Sciatic nerve (tissue), 2 donors: Measurements from ENCODE around the gene CD248. TPM values are rescaled to one million over a fixed set of nuclear protein-coding genes. Genes with fewer than 3 reads are reported as not detected.
"Not testable (repeated sequence)": the region's sequence is repeated elsewhere in the genome, so short reads cannot be mapped to it uniquely, and the experiment has no call there.

ENCODE experiments used
- ATAC-seq: fragments of 200-7000 bp; cut with Tn5 transposase; one replicate; pipeline ENCODE4 v1.9.1; 2020; ENCODE audit warnings: mild to moderate bottlenecking, moderate library complexity
- DNase-seq: peaks from one replicate; pipeline ENCODE4 v3.0.0-alpha.2; 2020; ENCODE audit warnings: low spot score
- intact Hi-C: fragments of 100-400 bp; cut with DNase I; formaldehyde crosslinking; loops from one replicate; pipeline ENCODE4 v1.14.2; 2022
- total RNA-seq: library from RNA; stranded (reverse); fragmentation: NEBNext Ultra II Directional; extraction: Animal tissue kit (Norgen Biotek cat#: 25700); gene quantifications from one replicate; pipeline ENCODE4 v1.2.1, GENCODE V29; 2021
- donor health status: DM: no; HTN: no; CAD: no.
- donor health status: DM: no; HTN: no; CAD: no.

CD248 gene
- total RNA-seq, 1 donor from 2014 or later = 35.1 TPM

DNA sequence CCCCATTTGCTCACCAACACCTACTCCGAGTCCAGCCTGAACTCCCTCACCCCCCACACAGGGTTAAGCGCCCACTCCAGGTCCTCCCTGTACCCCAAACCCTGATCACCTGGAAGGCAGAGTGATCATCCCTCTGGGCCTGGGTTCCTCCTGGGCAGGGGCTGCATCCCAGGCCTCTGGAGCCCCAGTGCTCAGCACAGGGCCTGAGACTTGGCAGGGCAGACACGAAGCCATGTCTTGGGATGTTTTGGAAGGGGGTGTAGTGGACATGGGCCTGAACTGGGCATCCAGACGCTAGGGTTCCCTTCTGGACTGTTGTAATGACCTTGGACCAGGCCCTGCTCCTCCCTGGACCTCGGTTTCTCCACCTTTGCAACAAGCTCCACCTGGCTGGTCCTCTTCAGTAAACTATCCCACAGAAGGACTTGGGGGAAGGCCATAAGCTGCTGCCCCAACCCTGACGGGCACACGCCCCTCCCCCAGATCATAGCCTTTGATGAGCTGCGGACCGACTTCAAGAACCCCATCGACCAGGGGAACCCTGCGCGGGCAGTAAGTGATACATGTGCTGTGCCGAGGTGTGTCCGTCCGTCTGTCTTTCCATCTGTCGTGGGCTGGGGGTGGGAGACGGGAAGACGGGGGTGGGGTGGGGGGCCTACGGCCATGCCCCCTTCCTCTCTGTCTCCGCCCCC lies 34.9 kb downstream of the CD248 start:
- ATAC-seq = no peak
- intact Hi-C loops = no loop called here
- no peak for DNase-seq

DNA sequence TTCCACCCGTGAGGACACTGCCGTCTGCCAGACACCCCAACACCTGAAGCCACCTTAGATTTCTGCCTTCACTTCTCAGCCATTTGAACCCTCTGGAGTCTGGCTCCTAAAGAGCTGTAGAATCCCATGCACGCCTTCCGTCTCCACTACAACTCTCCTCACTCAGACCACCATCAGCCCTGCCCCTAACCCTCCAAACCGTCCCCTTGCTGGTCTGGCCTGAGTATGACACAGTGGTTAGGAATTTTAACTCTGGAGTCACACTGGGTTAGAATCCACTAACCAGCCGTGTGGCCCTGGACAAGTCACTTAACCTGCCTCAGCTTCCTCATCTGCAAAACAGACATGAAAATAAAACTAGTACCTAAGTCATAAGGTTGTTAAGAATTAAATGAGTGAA lies 35.8 kb downstream of the CD248 start:
- intact Hi-C loops = no loop called here
- DNase-seq = no peak
- ATAC-seq = no peak

DNA sequence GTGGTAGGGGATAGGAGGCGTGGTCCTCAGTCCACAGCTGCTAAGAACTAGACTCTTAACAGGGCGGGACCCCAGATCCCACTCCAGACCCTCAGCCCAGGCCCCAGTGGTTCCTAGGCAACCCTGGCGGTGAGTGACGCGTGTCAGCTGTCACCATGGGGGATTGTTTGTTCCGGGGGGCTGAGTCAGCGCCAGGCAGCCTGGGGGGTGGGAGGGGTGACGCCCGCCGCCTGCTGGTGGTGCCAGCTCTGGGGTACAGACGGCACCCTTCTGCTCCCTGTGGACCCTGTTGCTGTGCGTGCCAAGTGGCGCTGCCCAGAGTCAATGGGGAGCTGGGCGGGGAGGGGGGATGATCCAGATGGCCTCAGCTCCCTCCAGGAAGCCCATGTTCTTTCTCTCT lies 36.4 kb downstream of the CD248 start:
- no peak for ATAC-seq
- DNase-seq = no peak
- intact Hi-C loops = no loop called here

DNA sequence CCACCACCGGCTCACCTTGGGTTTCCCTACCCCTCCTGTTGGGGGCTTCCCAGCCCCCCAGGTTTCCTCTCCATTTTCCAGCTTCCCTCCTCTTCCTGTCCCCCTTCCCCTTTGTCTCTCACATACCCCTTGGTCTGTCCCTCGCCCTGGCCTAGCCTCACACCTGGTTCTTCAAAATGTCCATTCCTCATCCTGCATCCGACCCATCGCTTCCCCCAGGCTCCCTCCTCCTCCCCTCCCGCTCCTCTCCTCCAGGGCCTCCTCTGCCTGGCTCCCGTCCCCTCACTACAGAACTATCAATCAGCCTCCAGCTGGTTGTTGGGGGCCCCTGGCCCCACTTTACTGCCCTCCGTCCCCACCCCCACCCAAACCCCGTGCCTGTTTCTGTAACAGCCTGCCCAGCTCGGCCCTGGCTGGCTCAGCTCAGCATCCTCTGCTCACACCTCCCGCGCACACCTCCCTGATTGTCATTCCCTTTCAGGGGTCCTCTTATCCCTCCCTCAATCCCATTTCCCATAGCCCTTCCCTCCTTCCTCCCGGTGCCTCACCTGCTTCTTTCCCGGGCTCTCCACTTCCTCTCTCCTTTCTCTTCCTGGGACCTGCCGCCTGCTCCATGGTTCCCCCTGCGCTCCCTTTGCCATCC lies 37.6 kb downstream of the CD248 start:
- intact Hi-C loops = no loop called here
- no peak for ATAC-seq
- no peak for DNase-seq

DNA sequence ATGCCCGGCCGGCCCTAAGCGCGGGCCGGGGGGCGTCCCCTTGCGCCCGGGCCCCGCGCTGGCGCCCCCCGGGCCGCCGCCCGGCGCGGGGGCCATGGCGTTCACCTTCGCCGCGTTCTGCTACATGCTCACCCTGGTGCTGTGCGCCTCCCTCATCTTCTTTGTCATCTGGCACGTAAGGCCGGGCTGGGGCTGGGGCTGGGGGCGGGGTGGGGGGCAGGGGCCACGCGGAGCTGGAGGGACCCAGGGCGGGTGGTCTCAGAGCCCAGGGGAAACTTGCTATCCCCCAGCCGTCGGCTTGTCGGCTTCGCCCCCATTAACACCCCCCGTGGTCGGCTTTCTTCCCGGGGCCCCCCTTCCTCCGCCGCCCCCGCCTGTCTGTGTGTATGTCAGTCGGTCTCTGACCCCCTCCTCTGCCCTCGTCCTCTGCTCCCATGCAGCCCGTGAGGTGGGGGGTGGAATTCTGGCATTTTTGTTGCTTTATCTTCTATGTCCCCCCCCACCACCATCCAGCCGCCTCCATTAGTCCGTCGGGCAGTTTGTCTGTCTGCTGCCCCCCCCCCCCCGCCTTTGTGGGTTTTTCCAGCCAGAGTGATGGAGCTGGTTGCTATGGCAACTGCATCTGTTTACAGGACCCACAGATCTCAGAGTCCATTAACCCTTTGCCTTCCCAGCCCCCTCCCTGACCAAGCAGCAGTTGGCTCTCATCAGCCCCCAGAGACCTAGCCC lies 38.3 kb downstream of the CD248 start:
- DNase-seq = no peak
- ATAC-seq = no peak
- intact Hi-C loops = no loop called here

DNA sequence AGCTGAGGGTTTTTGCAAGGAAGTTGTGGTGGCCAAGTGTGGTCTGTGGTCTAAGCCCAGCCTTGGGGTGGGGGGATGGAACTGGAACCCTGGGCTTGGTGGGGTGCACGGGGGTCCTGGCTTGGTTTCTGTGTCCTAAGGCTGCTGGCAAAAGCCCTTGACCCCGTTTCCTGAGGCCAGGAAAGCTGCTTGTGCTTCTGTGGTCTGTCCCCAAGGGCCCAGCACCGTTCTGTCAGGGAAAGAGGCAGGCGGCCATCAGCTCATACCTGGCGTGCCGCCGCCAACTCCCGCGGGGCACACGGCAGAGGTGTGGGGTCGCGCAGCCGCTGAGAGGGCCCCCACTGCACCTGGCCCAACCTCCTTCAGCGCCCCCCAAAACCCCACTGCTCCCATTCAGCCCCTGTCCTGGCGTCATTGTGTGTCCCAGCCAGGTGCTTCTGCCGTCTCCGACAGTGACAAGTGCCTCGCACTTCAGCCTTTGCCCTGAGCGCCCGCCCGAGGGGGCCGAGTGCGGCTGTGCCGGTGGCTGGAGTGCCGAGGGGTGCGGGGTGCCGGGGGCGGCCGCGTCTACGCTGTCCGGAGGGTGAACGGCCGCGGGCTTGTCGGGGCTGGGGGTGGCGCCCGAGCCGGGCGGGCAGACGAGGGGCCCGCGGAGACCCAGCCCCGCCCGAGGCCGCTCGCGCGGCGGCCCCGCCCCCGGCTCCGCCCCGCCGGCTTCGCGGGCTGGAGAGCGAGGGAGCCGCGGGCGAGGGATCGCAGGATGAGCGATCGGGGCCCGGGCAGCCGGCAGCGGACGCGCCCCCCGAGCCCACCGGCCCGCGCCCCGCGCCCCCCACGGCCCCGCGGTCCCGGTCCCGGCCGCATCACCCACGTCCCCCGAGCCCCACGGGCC lies 39.1 kb downstream of the CD248 start, which contains the start of gene CNIH2:
Gene CNIH2 (plus strand): TSS at position 705 of the 892 bp plus-strand sequence. CDS start 282 bp downstream, outside the sequence.
- no peak for DNase-seq
- ATAC-seq = no peak
- intact Hi-C loops = no loop called here

DNA sequence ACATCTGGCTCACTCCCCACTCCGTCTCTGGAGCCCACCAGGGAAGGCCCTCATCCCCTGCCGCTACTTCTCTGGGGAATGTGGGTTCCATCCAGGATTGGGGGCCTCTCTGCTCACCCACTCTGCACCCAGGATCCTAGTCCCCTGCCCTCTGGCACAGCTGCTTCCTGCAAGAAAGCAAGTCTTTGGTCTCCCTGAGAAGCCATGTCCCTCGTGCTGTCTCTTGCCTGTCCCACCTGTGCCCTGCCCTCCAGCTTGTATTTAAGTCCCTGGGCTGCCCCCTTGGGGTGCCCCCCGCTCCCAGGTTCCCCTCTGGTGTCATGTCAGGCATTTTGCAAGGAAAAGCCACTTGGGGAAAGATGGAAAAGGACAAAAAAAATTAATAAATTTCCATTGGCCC lies 39.8 kb downstream of the CD248 start:
- intact Hi-C loops, DNase-seq, ATAC-seq: not testable (repeated sequence)

DNA sequence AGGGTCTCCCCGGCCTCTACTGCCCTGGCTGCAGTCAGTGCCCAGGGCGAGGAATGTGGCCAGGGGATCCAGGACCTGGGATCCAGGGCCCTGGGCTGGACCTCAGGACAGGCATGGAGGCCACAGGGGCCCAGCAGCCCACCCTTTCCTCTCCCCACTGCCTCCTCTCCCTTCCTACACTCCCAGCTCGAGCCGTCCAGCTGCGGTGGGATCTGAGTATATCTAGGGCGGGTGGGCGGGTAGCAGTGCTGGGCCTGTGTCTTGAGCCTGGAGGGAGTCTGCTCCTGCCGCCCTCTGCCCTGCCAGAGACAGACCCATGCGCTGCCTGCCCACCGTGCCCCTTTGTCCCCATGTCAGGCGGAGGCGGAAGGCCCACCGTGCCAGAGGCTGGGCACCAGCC lies 40.2 kb downstream of the CD248 start:
- intact Hi-C loops, DNase-seq, ATAC-seq: not testable (repeated sequence)

DNA sequence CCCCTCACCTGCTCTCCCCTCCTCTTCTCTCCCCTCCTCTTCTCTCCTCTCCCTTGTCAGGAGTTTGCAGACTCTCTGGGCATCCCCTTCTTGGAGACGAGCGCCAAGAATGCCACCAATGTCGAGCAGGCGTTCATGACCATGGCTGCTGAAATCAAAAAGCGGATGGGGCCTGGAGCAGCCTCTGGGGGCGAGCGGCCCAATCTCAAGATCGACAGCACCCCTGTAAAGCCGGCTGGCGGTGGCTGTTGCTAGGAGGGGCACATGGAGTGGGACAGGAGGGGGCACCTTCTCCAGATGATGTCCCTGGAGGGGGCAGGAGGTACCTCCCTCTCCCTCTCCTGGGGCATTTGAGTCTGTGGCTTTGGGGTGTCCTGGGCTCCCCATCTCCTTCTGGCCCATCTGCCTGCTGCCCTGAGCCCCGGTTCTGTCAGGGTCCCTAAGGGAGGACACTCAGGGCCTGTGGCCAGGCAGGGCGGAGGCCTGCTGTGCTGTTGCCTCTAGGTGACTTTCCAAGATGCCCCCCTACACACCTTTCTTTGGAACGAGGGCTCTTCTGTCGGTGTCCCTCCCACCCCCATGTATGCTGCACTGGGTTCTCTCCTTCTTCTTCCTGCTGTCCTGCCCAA lies 40.7 kb downstream of the CD248 start:
- ATAC-seq (no peak), DNase-seq (no peak)
- intact Hi-C loops = no loop called here

DNA sequence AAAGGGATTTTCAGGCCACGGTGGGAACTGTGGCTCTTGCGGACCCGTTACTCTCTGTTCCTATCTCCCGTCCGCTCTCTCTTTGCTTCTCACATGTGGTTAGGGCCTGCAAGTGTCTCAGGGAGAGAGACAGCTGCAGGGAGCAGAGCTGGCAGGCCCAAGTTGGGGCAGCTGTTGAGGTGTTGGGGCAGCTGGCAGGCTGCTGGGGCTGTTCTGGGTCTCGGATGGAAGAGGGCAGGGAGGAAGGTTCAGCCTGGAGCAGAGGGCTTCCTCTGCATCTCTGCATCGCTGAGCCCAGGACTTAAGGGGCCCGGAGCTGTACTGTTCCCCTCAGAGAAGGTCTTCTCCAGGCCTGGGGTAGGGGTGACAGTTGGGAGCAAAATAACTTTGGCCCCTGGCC lies 41.4 kb downstream of the CD248 start:
- intact Hi-C loops = no loop called here
- DNase-seq (no peak), ATAC-seq (no peak)

DNA sequence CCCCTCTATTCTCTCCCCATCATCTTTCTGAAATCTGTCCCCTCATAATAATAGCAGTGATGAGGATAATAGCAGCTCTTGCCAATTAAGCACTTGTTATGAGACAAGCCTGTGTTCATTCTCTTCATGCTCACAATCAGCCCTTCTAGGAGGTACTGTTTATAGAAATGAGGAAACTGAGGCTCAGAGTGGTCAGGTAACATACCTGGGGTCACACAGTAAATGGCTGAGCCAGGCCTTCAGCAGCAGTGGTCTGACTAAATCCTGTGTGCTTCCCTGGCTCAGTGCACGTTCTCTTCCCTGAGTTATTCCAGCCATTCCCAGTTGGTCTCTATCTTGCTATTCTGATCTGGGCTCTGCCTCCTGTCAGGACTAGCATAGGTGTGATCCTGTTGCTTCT lies 42.6 kb downstream of the CD248 start:
- intact Hi-C loops = no loop called here
- DNase-seq (no peak), ATAC-seq (no peak)

DNA sequence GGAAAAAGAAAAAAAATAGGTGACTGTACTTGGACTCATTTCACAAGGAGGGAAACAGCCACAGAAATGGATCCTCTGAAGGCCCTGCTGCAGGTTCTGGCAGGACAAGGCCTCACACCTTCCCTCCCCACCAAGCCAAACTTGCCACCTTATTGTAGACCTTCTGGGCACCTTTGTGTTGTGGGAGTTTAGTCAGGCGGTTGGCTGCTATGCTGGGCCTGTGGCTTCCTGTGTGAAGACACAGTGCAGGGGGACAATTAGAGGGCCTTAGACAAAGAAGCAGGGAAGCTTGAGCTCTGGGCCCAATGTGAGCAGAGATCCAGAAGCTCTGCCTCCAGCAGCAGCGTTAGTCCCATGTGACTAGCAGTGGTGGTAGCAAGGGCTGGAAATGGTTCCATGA lies 44.2 kb downstream of the CD248 start:
- ATAC-seq (no peak), DNase-seq (no peak)
- intact Hi-C loops = no loop called here

DNA sequence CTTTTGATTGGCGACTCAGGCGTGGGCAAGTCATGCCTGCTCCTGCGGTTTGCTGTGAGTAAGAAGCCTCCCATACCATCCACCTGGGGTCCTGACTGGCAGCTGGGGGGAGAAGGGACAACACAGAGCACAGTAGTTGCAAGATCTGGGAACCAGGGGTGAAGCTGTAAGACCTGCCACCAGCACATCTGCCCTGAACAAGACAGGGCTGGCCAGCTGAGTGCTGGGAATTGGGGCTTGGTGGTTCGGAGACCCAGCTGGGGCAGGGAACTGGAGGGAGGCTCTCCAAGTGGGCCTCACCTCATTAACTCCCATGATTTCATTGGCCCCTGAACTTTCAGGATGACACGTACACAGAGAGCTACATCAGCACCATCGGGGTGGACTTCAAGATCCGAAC lies 45.0 kb downstream of the CD248 start:
- DNase-seq (no peak), ATAC-seq (no peak)
- intact Hi-C loops = no loop called here

DNA sequence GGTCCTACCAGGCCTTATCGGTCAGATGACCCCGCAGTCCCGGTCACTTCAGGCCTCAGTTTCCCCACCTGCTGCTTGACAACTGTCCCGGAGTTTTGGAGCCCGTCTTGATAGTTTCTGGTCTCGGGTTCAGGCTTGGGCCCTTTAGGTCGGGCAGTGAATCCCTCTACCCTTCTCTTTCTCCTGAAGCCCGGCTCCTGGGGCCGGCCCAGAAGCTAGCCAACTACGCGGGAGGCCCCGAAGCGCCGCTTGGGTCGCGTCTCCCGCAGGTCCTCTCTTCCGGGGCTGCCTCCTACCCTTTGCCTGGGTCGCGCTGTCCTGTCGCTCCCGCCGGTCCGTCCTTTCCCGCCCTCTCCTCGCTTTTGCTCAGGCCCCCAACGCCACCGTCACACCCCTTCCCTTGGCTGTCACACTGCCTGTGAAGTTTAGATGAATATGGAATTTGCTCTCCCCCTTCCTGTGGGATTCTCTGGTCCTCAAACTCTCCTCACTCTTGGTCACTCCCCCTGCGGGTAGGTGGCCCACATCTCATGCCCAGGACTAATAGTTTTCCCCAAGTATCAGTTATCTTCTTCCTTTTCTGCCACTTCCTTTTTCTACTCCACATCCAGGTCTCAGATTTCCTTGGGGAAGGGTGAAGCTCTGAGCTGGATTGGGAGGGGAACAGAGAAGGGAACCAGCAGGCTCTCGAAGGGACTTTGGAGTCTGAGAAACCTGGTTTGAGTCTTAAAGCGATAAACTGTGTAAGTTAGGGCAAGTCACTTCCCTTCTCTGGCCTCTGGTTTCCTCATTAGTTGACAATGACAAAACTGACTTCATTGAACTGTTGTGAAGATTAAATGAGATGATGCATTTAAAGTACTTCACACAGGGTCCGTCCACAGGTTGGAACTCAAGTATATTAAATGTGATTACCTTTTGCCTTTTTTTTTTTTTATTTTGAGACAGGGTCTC lies 47.6 kb downstream of the CD248 start:
- intact Hi-C loops = no loop called here
- ATAC-seq (no peak), DNase-seq (no peak)

DNA sequence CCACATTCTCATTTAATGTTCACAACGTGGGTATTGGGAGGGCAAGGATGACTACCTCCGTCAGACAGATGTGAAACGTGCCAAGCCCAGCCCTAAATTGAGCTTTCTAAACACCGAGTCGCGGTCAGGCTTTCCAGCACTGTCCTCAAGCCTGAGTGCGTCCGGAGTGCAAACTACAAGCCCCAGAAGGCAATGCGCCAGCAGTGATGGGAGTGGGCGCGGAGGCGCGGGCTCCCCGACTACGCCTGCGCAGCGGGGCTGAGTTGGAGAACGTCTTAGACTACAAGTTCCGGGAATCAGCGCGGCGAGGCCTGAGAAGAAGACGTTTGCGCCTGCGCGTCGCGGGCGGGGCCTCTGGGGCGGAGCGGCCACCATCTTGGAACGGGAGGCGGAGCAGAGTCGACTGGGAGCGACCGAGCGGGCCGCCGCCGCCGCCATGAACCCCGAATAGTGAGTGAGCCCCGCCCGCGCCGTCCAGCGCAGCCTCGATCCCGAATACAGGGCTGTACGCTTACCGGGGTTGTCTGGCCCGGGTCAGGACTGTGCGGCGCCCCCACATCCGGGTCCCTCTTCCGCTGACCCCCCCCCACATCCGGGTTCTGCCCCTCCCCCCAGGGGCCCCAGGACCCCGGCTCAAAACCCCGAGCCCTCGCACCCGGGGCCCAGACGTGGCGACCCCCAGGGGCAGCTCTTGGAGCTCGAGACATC lies 48.4 kb downstream of the CD248 start, which contains the start of gene RAB1B:
Gene RAB1B (plus strand): TSS at position 396 of the 708 bp plus-strand sequence. CDS start 41 bp downstream, at position 437.
- peak; percentile 100 for DNase-seq
- ATAC-seq = peak; percentile 93
- intact Hi-C loops = no loop called here

DNA sequence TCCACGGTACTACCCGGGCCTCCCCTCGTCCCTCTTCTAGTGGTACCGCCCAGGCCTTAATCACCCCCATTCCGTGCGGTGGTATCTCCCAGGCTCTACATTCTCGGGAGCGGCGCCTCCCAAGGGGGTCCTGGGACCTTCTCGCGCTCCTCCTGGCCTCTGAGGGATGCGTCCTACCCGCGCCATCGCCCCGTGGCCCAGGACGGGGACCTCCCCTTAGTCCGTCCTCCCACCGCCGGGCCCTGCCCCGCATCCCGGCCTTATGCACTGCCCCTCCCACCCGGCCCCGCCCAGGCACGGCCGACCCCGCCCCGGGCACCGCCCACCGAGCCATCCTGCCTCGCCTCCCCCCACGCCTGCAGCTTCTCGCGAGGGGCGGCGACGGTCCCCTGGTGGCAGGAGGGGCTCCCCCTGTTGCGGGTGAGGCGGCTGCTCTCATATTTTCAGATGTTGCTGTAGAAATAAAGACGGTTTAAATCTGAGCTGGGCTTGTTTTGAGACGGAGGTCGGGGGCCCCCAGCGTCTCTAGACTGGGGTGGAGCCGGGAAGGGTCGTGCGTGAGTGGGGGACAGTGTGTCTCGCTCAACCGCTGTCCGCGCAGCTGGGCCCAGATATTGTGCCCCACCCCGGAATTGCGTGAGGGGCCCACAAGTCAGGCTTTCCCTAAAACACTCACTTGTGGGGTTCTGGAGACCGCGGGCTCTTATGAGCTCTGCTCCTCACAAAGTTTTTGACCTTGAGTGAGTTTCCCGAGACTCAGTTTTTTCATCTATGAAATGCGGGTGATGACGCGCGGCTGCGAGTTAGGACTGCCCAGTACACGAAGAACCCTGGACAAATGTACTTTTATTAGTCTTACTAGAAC lies 49.2 kb downstream of the CD248 start:
- ATAC-seq (peak; percentile 88), DNase-seq (peak; percentile 94)
- intact Hi-C loops = no loop called here
